GM20000 (cell line): Measurements from ENCODE around the gene SLC25A45.
"Not testable (repeated sequence)": the region's sequence is repeated elsewhere in the genome, so short reads cannot be mapped to it uniquely, and the experiment has no call there.

Experiments used
- DNase-seq: peaks from one replicate; pipeline ENCODE4 v3.0.0; 2012; ENCODE audit warnings: low spot score
- TF ChIP-seq, protein P1 (sequence below): IDR thresholded peaks from 2 replicates; pipeline ENCODE4 v1.5.1; 2012; ENCODE audit warnings: mild to moderate bottlenecking, control low read depth; ENCODE audit errors: extremely low read depth, missing control alignments

SLC25A45 gene

DNA sequence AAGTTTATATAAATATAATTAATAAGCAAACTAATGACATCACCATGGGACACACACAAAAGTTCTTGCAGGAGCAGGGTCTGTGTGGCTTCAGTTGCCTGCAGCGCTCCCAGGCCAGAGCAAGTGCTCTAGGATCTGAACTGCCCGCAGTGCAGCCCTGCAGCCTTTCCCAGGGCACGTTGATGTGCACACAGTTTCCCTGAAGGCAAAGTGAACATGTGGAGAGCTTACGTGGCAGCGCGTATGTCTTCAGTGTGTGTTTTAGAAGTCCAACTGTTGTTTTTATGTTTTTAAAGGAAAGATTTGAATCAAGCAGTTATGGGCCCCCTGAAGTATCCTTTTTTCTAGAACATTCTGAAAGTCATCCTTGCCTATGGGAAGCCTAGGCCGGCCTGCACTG lies 29.1 kb downstream of the SLC25A45 start:
- DNase-seq = no peak
- TF ChIP-seq, protein P1, sequence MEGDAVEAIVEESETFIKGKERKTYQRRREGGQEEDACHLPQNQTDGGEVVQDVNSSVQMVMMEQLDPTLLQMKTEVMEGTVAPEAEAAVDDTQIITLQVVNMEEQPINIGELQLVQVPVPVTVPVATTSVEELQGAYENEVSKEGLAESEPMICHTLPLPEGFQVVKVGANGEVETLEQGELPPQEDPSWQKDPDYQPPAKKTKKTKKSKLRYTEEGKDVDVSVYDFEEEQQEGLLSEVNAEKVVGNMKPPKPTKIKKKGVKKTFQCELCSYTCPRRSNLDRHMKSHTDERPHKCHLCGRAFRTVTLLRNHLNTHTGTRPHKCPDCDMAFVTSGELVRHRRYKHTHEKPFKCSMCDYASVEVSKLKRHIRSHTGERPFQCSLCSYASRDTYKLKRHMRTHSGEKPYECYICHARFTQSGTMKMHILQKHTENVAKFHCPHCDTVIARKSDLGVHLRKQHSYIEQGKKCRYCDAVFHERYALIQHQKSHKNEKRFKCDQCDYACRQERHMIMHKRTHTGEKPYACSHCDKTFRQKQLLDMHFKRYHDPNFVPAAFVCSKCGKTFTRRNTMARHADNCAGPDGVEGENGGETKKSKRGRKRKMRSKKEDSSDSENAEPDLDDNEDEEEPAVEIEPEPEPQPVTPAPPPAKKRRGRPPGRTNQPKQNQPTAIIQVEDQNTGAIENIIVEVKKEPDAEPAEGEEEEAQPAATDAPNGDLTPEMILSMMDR = no peak

DNA sequence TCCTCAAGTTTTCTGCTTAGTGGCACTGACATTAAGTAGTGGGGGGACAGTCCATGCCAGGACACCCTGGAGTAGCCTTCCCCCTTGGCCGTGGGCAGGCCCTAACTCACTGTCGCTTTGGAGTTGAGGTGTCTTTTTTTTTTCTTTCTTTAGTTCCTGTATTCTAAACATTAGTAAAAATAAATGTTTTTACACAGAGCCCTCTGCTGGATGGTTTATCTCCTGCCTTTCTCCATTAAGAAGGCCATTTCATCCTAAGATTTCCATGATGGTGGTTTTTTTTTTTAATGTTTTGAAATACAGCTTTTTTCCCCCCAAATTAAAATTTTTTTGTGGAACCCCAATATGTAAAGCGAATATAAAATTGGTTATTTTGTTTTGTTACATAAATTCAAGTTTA lies 29.7 kb downstream of the SLC25A45 start:
- no peak for DNase-seq
- TF ChIP-seq, protein P1 = no peak

DNA sequence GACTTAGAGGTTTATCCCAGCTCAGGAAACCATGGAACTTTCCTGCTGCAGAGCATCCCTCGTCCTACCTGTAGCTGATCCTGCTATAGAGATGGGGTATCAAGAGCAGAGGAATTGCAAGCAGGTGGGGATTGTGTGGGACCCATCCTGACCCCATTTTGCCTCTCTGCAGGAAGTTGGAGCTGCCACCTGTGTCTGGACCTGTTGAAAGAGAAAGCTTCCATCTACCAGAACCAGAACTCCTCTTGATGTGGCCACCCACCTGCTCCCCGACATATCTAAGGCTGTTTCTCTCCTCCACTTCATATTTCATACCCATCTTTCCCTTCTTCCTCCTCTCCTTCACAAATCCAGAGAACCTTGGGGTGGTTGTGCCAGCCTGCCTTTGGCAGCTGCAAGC lies 30.9 kb downstream of the SLC25A45 start:
- no peak for DNase-seq
- TF ChIP-seq, protein P1 = no peak

DNA sequence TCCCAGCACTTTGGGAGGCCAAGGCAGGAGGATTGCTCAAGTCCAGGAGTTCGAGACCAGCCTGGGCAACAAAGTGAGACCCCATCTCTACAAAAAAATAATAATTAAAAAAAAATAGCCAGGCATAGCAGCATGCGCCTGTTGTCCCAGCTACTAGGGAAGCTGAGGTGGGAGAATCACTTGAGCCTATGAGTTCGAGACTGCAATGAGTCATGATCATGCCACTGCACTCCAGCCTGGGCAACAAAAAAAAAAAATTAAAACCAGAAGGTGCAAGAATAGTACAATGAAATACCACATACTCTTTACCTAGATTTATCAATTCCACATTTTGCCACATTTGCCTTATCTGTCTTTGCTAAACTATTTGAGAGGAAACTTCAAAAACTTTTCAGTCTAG lies 40.6 kb downstream of the SLC25A45 start:
- TF ChIP-seq, protein P1 = no peak
- DNase-seq = no peak

DNA sequence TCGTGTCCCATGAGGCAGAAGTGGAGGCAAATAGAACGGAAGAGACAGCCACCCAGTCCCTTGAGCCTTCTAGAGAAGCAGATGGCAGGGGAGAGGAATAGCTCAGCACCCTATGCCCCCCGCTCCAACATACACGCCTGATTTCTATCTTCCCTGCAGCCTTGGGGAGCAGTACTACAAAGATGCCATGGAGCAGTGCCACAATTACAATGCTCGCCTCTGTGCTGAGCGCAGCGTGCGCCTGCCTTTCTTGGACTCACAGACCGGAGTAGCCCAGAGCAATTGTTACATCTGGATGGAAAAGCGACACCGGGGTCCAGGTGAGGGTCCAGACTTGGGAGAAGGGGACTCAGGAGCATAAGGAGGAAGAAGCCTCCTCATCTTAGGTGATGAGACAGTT lies 42.2 kb downstream of the SLC25A45 start:
- no peak for DNase-seq
- TF ChIP-seq, protein P1 = no peak

DNA sequence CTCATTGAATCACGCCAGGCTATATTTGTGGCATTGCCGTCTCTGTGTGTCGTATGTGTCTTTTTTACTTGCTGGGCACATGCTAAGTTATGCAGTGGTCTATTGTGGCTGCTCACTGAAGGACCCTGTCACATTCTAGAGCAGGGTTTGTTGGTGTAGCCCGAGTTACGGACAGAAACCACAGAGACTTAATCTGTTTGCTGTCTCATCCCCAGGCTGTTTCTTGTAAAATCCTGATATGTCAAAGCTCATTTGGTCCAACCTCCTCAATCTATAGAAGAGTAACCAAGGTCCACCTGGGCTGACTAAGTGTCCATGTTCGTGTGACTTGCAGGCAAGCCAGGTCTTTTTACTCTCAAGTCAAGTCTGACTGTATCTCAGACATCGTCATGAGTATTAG lies 43.8 kb downstream of the SLC25A45 start:
- no peak for DNase-seq
- TF ChIP-seq, protein P1 = no peak

DNA sequence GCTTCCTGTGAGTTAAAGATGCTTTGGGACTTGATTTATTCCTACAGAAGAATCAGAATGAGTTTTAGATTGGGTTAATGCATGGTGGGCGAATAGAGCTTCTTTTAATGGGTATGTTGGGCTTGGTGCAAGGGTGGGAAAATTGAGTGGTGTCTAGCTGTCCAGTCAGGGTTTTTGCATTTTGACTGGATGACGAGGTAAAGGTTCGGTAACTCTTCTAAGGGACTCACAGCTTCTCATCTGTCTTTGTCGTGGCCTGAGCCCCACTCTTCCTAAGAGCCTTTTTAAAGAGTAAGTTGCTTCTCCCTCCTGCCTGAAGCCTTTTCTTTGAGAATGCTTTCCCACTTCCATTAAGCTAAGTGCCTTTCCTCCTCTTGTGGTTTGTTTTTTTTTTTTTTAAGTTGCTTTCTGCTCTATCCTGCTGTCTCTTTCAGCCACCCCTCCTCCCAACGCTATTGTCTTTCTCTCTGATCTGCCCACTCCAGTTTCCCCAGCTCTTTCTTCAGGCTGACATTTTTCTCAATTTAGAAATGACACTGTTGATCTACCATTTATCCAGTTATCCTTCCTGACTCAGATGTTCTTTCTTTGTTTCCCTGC lies 47.6 kb downstream of the SLC25A45 start:
- no peak for DNase-seq
- TF ChIP-seq, protein P1 = no peak

DNA sequence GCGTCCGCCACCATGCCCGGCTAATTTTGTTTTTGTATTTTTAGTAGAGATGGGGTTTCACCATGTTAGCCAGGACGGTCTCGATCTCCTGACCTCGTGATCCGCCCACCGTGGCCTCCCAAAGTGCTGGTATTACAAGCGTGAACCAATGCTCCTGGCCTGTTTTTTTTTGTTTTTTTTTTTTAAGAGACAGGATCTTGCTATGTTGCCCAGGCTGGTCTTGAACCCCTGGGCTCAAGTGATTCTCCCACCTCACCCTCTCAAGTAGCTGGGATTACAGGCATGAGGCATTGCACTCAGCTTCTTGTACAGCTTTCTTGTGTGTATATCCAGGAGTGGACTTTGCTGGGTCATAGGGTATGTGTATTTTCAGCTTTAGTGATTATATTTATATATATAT lies 49.9 kb downstream of the SLC25A45 start:
- DNase-seq = not testable (repeated sequence)
